ENCODE measurements around the gene SLC30A1. TPM values are rescaled to one million over a fixed set of nuclear protein-coding genes. Genes with fewer than 3 reads are reported as not detected.

SLC30A1 gene
- total and polyA plus RNA-seq, 8 donors = 0.58 to 30.1 (median 5.5) TPM

DNA sequence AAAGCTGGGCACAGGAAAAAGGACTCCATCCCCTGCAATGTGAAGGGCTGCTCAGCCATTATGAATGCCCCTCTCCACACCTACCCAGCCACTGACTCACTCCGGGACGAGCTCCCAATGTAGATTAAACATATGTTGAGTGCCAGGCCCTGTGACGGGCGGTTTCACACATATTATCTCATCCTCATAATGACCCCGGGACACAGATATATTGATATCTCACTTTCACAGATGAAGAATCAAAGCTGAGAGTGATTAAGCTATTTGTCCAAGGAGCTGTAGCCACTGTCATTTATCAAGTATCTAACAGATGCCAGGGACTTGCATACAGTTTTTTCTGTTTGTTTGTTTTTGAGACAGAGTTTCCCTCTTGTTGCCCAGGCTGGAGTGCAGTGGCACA, 35.0 kb upstream of the SLC30A1 start:
- no peaks in the 10 kb centered on the region for H3K36me3 ChIP-seq
- TF ChIP-seq, protein P1, sequence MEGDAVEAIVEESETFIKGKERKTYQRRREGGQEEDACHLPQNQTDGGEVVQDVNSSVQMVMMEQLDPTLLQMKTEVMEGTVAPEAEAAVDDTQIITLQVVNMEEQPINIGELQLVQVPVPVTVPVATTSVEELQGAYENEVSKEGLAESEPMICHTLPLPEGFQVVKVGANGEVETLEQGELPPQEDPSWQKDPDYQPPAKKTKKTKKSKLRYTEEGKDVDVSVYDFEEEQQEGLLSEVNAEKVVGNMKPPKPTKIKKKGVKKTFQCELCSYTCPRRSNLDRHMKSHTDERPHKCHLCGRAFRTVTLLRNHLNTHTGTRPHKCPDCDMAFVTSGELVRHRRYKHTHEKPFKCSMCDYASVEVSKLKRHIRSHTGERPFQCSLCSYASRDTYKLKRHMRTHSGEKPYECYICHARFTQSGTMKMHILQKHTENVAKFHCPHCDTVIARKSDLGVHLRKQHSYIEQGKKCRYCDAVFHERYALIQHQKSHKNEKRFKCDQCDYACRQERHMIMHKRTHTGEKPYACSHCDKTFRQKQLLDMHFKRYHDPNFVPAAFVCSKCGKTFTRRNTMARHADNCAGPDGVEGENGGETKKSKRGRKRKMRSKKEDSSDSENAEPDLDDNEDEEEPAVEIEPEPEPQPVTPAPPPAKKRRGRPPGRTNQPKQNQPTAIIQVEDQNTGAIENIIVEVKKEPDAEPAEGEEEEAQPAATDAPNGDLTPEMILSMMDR (IDR thresholded peaks at IDR 0.05) = no peak
- TF ChIP-seq POLR2AphosphoS5 (IDR thresholded peaks at IDR 0.05) (no peak), EP300 (IDR thresholded peaks at IDR 0.05) (no peak), POLR2A (IDR thresholded peaks at IDR 0.05) (no peak)
- H3K27me3 ChIP-seq = no peaks in the 10 kb centered on the region
- H3K9me3 ChIP-seq = no peaks in the 10 kb centered on the region
- H3K4me3 ChIP-seq = no peak overlapping the region
- intact Hi-C loops (cut with DNase I; ENCODE audit: low total_unique reads) = no loop called here
- no peak overlapping the region for H3K27ac ChIP-seq
- WGBS, 5 donors = 37 to 69% (median 47%) methylated on average over 5 of the region's 5 CpGs
- peaks cover 0 to 36% (median 6%) of the 10 kb centered on the region in 4 donors for H3K4me1 ChIP-seq
- no peak for DNase-seq

DNA sequence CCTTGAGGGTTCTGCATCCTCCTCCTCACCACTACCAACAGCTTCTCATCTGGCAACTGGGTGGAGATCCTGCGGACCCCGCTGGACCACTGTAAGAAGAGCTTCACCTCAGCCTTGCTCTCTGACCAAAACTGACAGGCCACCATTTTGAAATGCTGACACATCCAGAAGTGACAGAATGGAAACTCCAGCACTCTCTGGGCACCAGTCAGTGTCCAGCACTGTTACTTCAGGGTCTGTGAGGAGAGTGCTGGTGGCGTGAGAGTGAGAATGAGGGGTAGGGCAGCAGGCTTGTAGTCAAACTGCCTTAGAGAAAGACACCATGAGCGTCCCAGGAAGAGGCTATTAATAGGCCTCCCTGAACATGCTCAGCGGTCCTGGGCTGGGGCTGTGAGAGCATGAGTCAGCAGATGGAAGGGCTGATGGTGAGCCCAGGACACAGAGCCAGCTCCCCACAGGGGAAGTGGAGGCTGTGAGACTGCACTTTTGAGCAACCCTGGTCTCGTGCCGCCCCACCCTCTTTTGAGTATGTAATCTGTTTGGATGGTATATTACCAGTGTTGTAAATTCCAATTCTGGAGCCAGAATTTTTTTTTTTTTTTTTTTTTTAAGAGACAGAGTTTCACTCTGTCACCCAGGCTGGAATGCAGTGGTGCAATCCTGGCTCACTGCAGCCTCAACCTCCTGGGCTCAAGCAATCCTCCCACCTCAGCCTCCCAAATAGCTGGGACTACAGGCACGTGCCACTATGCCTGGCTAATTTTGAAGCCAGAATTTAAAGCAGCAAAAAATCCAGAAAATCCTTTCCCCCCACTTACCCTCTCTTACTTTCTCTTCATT, 34.4 kb upstream of the SLC30A1 start:
- 69 to 82% (median 75%) methylated on average over 8 of the region's 8 CpGs for WGBS, 5 donors
- no peaks in the 10 kb centered on the region for H3K36me3 ChIP-seq
- TF ChIP-seq POLR2A (IDR thresholded peaks at IDR 0.05) = no peak
- H3K4me3 ChIP-seq = no peak overlapping the region
- peak overlapping the region in 2 of 5 donors; percentile 18 to 42 for H3K27ac ChIP-seq
- intact Hi-C loops (cut with DNase I; ENCODE audit: low total_unique reads) = no loop called here
- peaks cover 0 to 36% (median 6%) of the 10 kb centered on the region in 4 donors for H3K4me1 ChIP-seq
- no peaks in the 10 kb centered on the region for H3K9me3 ChIP-seq
- H3K27me3 ChIP-seq = no peaks in the 10 kb centered on the region
- peak; percentile 52 to 74 for DNase-seq

DNA sequence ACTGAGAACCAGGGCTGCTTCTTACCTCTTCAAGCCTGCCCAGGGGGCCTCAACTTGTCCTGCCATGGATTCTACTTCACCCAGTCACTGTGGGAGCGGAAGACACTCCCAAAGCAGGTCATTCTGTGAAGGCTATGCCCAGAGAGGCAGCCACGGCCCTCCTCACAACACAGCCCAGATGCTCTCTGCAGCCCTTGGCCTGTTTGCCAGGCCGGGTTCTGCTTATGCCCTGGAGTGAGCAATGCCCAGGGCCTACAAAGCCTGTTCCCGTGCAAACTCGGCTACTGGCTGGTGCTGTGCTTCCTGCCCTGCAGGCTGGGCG, 33.8 kb upstream of the SLC30A1 start:
- Histone ChIP-seq H3K9me3 (no peaks in the 10 kb centered on the region), H3K27ac (peak overlapping the region in 2 of 5 donors; percentile 18 to 42), H3K4me1 (peaks cover 0 to 36% (median 6%) of the 10 kb centered on the region in 4 donors), H3K36me3 (no peaks in the 10 kb centered on the region), H3K27me3 (no peaks in the 10 kb centered on the region), H3K4me3 (no peak overlapping the region)
- TF ChIP-seq POLR2A (IDR thresholded peaks at IDR 0.05) (no peak), EP300 (IDR thresholded peaks at IDR 0.05) (no peak), POLR2AphosphoS5 (IDR thresholded peaks at IDR 0.05) (no peak)
- TF ChIP-seq, protein P1 (IDR thresholded peaks at IDR 0.05) = no peak
- intact Hi-C loops (cut with DNase I; ENCODE audit: low total_unique reads) = no loop called here
- no peak for DNase-seq
- WGBS, 5 donors = 90 to 95% (median 95%) methylated on average over 6 of the region's 6 CpGs

DNA sequence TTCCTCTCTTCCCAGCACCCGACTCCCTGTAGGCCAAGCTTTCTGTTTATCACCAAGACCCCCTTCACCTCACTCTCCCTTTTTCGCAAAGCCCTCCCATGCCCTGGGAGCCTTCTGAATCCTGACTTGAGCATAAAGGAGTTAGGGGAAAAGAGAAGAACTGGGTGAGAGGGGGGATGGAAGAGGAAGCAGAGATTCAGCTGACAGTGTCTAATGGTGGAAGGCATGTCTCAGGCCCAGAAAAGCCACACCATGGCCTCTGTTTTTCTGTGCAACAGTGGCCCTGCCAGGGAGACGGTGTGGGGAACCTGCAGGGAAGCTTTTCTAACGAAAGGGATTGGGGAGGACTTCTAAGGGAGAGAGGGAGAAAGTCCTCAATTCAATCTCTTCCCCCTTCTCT, 32.9 kb upstream of the SLC30A1 start:
- Histone ChIP-seq H3K27ac (peak overlapping the region in 1 of 5 donors; percentile 29), H3K36me3 (no peaks in the 10 kb centered on the region), H3K9me3 (no peaks in the 10 kb centered on the region), H3K27me3 (no peaks in the 10 kb centered on the region), H3K4me1 (peaks cover 0 to 36% (median 6%) of the 10 kb centered on the region in 4 donors), H3K4me3 (no peak overlapping the region)
- intact Hi-C loops (cut with DNase I; ENCODE audit: low total_unique reads) = no loop called here
- 81 to 93% (median 91%) methylated on average over 4 of the region's 4 CpGs for WGBS, 5 donors
- DNase-seq = no peak
- TF ChIP-seq POLR2AphosphoS5 (IDR thresholded peaks at IDR 0.05) (no peak), EP300 (IDR thresholded peaks at IDR 0.05) (no peak), POLR2A (IDR thresholded peaks at IDR 0.05) (no peak)
- TF ChIP-seq, protein P1 (IDR thresholded peaks at IDR 0.05) = no peak
